Hepatocyte (in vitro differentiated cells): ENCODE results near the gene MREG. TPM values are rescaled to one million over a fixed set of nuclear protein-coding genes. Genes with fewer than 3 reads are reported as not detected.

ENCODE experiments used
- DNase-seq: peaks from one replicate; pipeline ENCODE4 v3.0.0-alpha.2; 2016; ENCODE audit warnings: low spot score
- H2AFZ ChIP-seq: fragments of 200-600 bp; sonication (generic); 2 replicates; pipeline ENCODE4 v1.6.0; 2016; ENCODE audit warnings: antibody characterized with exemption, mild to moderate bottlenecking
- H3K27ac ChIP-seq: fragments of 200-600 bp; sonication (generic); 2 replicates; pipeline ENCODE4 v1.5.1; 2016; ENCODE audit warnings: mild to moderate bottlenecking
- H3K27me3 ChIP-seq: fragments of 200-600 bp; sonication (generic); 2 replicates; pipeline ENCODE4 v1.6.1; 2016
- H3K36me3 ChIP-seq: fragments of 200-600 bp; sonication (generic); replicated peaks from 2 replicates; pipeline ENCODE4 v1.5.1; 2016; ENCODE audit warnings: low read depth; ENCODE audit not compliant: insufficient read depth
- H3K4me1 ChIP-seq: fragments of 200-600 bp; sonication (generic); 2 replicates; pipeline ENCODE4 v1.5.1; 2016; ENCODE audit warnings: mild to moderate bottlenecking, moderate library complexity; ENCODE audit not compliant: insufficient read depth
- H3K4me2 ChIP-seq: fragments of 200-600 bp; sonication (generic); 2 replicates; pipeline ENCODE4 v1.6.0; 2016
- H3K4me3 ChIP-seq: fragments of 200-600 bp; sonication (generic); 2 replicates; pipeline ENCODE4 v1.5.1; 2016; ENCODE audit warnings: mild to moderate bottlenecking
- H3K79me2 ChIP-seq: fragments of 200-600 bp; sonication (generic); 2 replicates; pipeline ENCODE4 v1.6.0; 2017; ENCODE audit warnings: mild to moderate bottlenecking
- H3K9me2 ChIP-seq: fragments of 200-600 bp; sonication (generic); replicated peaks from 2 replicates; pipeline ENCODE4 v1.6.0; 2017; ENCODE audit warnings: mild to moderate bottlenecking; ENCODE audit not compliant: insufficient read depth
- H3K9me3 ChIP-seq: fragments of 200-600 bp; sonication (generic); 2 replicates; pipeline ENCODE4 v1.5.1; 2016; ENCODE audit warnings: low read depth, mild to moderate bottlenecking
- H4K20me1 ChIP-seq: fragments of 200-600 bp; sonication (generic); 2 replicates; pipeline ENCODE4 v1.6.0; 2016; ENCODE audit warnings: mild to moderate bottlenecking; ENCODE audit not compliant: insufficient read depth, poor library complexity, severe bottlenecking
- CTCF ChIP-seq: fragments of 200-600 bp; sonication (generic); IDR thresholded peaks from 2 replicates; pipeline ENCODE4 v1.5.1; 2016; ENCODE audit warnings: antibody characterized with exemption, mild to moderate bottlenecking; ENCODE audit not compliant: poor library complexity
- EZH2 ChIP-seq: fragments of 200-600 bp; sonication (generic); IDR thresholded peaks from 2 replicates; pipeline ENCODE4 v1.6.1; 2016; ENCODE audit warnings: antibody characterized with exemption, mild to moderate bottlenecking, borderline replicate concordance
- EZH2phosphoT487 ChIP-seq: fragments of 200-600 bp; sonication (generic); IDR thresholded peaks from one replicate; pipeline ENCODE4 v1.6.1; 2018; ENCODE audit warnings: antibody characterized with exemption, mild to moderate bottlenecking, low read depth, moderate library complexity; ENCODE audit not compliant: unreplicated experiment, severe bottlenecking
- WGBS: methylation state at CpG from one replicate; pipeline ENCODE4 v1.1.6; 2016; ENCODE audit warnings: low lambda C conversion rate; ENCODE audit errors: missing lambda C conversion rate; 5-methylcytosine and 5-hydroxymethylcytosine counted together
- polyA plus RNA-seq: library from polyadenylated mRNA; unstranded; fragments of >200 nt; fragmentation: Nextera tagmentation; extraction: Ambion mirVana; gene quantifications from 2 replicates; pipeline ENCODE4 v1.2.1, GENCODE V29; 2016
- total RNA-seq: library from RNA; depleted of rRNA; stranded (reverse); fragments of >200 nt; gene quantifications from 2 replicates; pipeline ENCODE4 v1.2.3, GENCODE V29; 2014

Gene MREG
- total and polyA plus RNA-seq, 2 experiments from 2014 or later: 5.6 to 12.9 TPM

DNA sequence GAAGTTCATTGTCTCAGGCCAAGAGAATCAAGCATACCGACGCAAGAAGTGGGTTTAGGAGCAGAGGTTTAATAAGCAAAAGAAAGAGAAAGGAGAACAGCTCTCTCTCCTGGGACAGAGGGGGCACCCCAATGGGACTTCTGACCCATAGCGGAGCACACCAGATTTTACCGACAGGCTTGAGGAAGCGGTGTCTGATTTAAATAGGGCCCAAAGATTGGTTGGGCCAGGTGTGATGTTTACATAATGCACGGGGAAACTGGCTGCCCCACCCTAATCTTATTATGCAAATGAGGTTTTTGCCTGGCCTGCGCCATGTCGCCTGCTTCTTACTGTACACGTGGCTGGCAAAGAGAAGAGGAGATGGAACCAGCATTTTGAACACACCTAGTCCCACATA is 106.2 kb downstream of the MREG start:
- Histone ChIP-seq H3K27me3 (no peaks in the 10 kb centered on the region), H3K27ac (no peak overlapping the region), H3K4me1 (no peaks in the 10 kb centered on the region), H3K9me3 (no peaks in the 10 kb centered on the region), H3K4me3 (no peak overlapping the region), H3K9me2 (no peaks in the 10 kb centered on the region), H3K4me2 (no peak overlapping the region), H3K79me2 (no peaks in the 10 kb centered on the region), H4K20me1 (no peaks in the 10 kb centered on the region), H2AFZ (no peak overlapping the region), H3K36me3 (no peaks in the 10 kb centered on the region)
- DNase-seq: no peak
- 86% methylated on average over 9 of the region's 9 CpGs for WGBS
- no peak for TF ChIP-seq EZH2phosphoT487
- TF ChIP-seq EZH2: no peak
- TF ChIP-seq CTCF: no peak

DNA sequence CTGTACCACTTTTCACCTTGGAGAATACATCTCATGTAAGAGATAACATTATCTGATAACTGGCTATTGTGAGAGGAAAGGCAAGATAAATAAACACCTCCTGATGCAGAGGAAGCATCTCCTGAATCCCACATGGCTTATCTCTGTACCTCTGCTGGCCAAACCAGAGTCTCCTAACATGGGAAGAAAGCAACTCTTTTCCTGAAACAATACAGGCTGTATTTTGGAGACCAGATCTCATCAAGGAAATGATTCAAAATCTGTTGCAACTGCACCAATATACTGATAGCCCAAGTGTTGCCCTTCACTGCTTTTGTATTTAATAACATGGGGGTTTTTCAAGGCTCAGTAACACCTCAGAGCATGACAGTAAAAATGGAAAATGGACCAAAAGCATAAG is 106.9 kb downstream of the MREG start:
- Histone ChIP-seq H3K4me2 (no peak overlapping the region), H3K36me3 (no peaks in the 10 kb centered on the region), H3K27ac (no peak overlapping the region), H4K20me1 (no peaks in the 10 kb centered on the region), H3K27me3 (no peaks in the 10 kb centered on the region), H3K79me2 (no peaks in the 10 kb centered on the region), H2AFZ (no peak overlapping the region), H3K9me3 (no peaks in the 10 kb centered on the region), H3K9me2 (no peaks in the 10 kb centered on the region), H3K4me1 (no peaks in the 10 kb centered on the region), H3K4me3 (no peak overlapping the region)
- TF ChIP-seq EZH2: no peak
- no peak for TF ChIP-seq CTCF
- TF ChIP-seq EZH2phosphoT487: no peak
- no peak for DNase-seq

DNA sequence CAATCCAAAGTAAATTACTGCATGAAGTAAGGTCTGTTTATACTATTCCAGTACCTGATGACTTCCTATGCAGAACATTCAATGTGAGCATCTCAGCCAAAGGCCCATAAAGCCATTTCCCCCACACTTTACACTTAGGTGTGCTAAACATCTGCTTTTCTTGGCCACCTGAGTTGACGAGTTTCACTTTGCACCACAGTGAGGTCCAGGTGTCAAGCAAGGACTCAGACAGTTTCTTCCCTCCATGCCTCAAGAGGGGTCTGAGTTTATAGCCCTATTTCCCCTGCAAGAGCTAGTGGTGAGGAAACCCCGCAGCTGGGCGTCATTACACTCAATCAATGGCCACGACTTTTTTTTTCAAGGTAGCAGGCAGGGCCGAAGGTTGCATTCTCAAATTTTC is 107.7 kb downstream of the MREG start:
- DNase-seq: no peak

More for the DNA sequence above, 107.7 kb downstream of the MREG start:
- no peaks in the 10 kb centered on the region for H4K20me1 ChIP-seq
- no peaks in the 10 kb centered on the region for H3K9me2 ChIP-seq
- no peaks in the 10 kb centered on the region for H3K4me1 ChIP-seq
- TF ChIP-seq EZH2phosphoT487 (no peak), CTCF (no peak), EZH2 (no peak)
- H3K36me3 ChIP-seq: no peaks in the 10 kb centered on the region
- H3K4me3 ChIP-seq: no peak overlapping the region
- no peak overlapping the region for H3K4me2 ChIP-seq
- no peak overlapping the region for H3K27ac ChIP-seq
- no peak overlapping the region for H2AFZ ChIP-seq
- H3K27me3 ChIP-seq: no peaks in the 10 kb centered on the region
- H3K9me3 ChIP-seq: no peaks in the 10 kb centered on the region
- no peaks in the 10 kb centered on the region for H3K79me2 ChIP-seq
- WGBS: 65% methylated on average over 5 of the region's 5 CpGs
